ENCODE measurements around the gene APC2. TPM values are rescaled to one million over a fixed set of nuclear protein-coding genes. Genes with fewer than 3 reads are reported as not detected.
A peak's percentile ranks its signal among the peaks of the same experiment; 100 is the strongest.

The APC2 gene
- total RNA-seq, 1 donor from 2014 or later = 0.20 TPM

- DNase-seq (no peak), ATAC-seq (no peak)
- Histone ChIP-seq H3K4me1 (no peaks in the 10 kb centered on the region), H3K4me3 (no peak overlapping the region), H3K9me3 (no peaks in the 10 kb centered on the region), H3K36me3 (peaks cover 97% of the 10 kb centered on the region), H3K27me3 (no peaks in the 10 kb centered on the region), H3K27ac (no peak overlapping the region)
- intact Hi-C loops (cut with DNase I) = no loop called here
- TF ChIP-seq CTCF (IDR thresholded peaks at IDR 0.05) = no peak
Observed at GRCh38 chr19:1426736-1427135, 23.2 kb upstream of the APC2 start.

GRCh38 chr19:1427221-1427920 lies 22.6 kb upstream of the APC2 start:
- Histone ChIP-seq H3K9me3 (no peaks in the 10 kb centered on the region), H3K4me1 (no peaks in the 10 kb centered on the region), H3K36me3 (peaks cover 97% of the 10 kb centered on the region), H3K27me3 (no peaks in the 10 kb centered on the region), H3K27ac (no peak overlapping the region), H3K4me3 (no peak overlapping the region)
- no peak for TF ChIP-seq CTCF (IDR thresholded peaks at IDR 0.05)
- no peak for DNase-seq
- intact Hi-C loops (cut with DNase I) = no loop called here
- ATAC-seq = no peak

GRCh38 chr19:1428738-1429391 lies 21.1 kb upstream of the APC2 start:
- H3K27ac ChIP-seq = no peak overlapping the region
- H3K9me3 ChIP-seq = no peaks in the 10 kb centered on the region
- no peak for DNase-seq
- H3K36me3 ChIP-seq = peaks cover 97% of the 10 kb centered on the region
- H3K4me1 ChIP-seq = no peaks in the 10 kb centered on the region
- H3K4me3 ChIP-seq = no peak overlapping the region
- no peak for TF ChIP-seq CTCF (IDR thresholded peaks at IDR 0.05)
- no peaks in the 10 kb centered on the region for H3K27me3 ChIP-seq
- intact Hi-C loops (cut with DNase I) = no loop called here
- ATAC-seq = no peak

- TF ChIP-seq CTCF (IDR thresholded peaks at IDR 0.05) = no peak
- intact Hi-C loops (cut with DNase I) = no loop called here
- no peak for DNase-seq
- Histone ChIP-seq H3K4me3 (no peak overlapping the region), H3K36me3 (peaks cover 99% of the 10 kb centered on the region), H3K4me1 (no peaks in the 10 kb centered on the region), H3K27me3 (no peaks in the 10 kb centered on the region), H3K27ac (no peak overlapping the region), H3K9me3 (no peaks in the 10 kb centered on the region)
- peak; percentile 58 for ATAC-seq
Observed at GRCh38 chr19:1429750-1430149, 20.2 kb upstream of the APC2 start.

GRCh38 chr19:1430246-1430645 lies 19.7 kb upstream of the APC2 start:
- Histone ChIP-seq H3K4me1 (no peaks in the 10 kb centered on the region), H3K36me3 (peaks cover 99% of the 10 kb centered on the region), H3K27ac (no peak overlapping the region), H3K4me3 (no peak overlapping the region), H3K27me3 (no peaks in the 10 kb centered on the region), H3K9me3 (no peaks in the 10 kb centered on the region)
- intact Hi-C loops (cut with DNase I) = no loop called here
- DNase-seq = peak; percentile 62
- no peak for ATAC-seq
- TF ChIP-seq CTCF (IDR thresholded peaks at IDR 0.05) = no peak

All from upper lobe of right lung (tissue), 1 donor.